GM18505 (cell line): Measurements from ENCODE around the gene WWOX.

Source experiments
- ATAC-seq: cut with Tn5 transposase; IDR thresholded peaks from one replicate; pipeline ENCODE4 v1.9.1; 2021; ENCODE audit not compliant: unreplicated experiment
- POLR2A ChIP-seq: IDR thresholded peaks from 4 replicates; pipeline ENCODE4 v1.6.1; 2011; ENCODE audit warnings: borderline replicate concordance; ENCODE audit not compliant: insufficient read depth, insufficient read length; ENCODE audit errors: extremely low read depth

The WWOX gene

DNA sequence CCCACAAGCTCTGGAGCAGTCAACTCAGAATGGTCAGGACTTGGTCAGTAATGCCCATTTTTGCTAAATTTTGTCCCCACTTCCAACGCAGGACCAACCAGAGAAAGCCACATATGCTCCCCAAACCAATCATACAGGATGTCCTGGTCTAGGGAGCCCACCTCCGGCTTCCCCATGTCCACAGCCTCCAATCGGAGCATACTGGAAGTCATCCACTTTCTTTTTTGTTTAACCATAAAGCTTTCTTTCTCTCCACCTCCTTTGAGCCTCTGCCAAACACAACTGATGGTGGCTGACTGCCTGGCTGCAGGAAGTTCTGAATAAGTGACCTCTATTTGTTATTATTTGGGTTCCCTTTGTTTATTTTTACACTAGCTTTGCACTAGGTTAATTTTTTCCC, 549.1 kb downstream of the WWOX start:
- no peak for ATAC-seq
- no peak for TF ChIP-seq POLR2A

DNA sequence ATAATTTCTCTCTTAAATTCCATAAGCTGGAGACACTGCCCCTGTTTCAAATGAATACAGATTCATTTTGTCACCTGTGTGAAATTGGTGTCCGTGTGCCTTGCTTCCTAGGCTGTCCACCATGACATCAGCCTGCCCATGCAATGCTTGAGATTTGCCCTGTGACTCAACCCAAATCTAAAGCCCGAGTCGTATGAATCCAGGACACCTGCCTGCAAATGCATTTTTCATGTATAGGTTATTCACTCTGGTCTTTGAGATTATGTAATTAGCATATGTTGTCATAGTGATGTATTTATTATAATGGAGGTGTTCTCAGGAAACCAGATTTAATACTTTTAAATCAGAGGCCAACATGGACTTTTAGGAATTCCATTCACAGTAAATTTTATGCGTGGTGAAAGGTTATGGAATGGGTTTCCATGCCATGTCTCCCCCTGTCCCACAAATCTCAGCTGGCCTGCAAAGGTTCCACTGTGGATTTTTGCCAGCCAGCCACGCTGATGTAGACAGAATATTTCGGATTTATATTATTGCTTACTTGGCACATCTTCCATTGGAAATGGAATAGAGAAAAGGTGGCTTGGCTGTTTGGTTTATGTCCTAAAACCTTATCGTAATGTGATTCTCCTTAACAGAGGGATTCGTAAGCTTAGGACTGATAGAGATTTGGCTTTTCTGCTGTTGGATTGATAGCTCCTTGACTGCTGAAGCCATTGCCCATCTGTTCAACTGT, 551.1 kb downstream of the WWOX start:
- ATAC-seq, result no peak
- TF ChIP-seq POLR2A, result no peak

DNA sequence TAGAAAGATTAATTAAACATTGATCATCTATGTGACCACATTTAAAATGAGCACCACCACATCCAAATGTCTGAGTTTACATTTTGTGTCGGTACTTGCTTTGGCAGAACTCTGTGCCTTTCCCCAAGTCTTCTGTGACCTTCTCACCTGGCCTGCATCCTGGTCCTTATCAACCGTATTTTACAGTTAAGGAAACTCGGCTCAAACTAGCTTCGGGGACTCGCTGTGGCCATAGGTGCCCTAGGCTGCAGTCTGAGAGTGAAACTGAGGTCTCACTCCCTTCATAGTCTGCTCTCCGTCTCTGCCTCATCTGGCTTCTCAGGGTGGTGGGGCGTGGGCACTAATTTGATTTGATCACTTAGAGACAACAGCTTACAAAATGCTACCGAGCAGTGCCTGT, 555.5 kb downstream of the WWOX start:
- no peak for ATAC-seq
- no peak for TF ChIP-seq POLR2A

DNA sequence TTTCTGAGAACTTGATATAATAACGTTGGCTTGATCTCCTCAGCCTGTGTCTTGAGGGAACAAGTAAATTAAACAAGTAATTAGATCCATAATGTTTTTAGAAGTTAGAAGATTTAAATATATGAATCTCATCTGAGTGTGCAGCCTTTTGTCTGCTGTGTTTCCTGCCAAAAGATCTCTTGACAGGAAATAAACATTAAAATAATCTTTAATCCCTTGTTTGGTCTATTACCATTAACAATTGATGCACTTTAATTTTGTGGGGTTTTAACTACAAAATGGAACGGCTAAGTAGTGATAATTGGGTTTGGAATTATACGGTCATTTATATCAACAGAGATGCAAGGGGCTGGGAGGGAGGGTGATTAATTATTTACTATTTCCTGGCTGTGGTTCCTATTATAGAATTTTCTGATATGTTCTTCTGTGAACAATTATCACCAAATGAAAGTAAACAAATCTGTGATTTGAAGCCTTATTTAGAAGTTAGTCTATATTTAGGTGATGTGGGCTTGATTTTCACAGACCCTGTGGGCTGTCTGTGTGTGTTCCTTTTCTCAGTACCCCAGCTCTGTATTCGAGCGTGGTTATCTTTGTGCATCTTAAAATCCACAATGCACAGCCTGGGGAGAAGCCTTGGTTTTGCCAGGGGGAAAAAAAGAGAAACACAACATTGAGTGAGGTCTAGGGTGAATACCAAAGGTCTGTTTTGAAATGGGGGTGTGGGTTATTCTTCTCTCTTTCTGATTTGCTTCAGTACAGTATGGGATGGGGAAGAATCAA, 556.1 kb downstream of the WWOX start:
- no peak for ATAC-seq
- no peak for TF ChIP-seq POLR2A

DNA sequence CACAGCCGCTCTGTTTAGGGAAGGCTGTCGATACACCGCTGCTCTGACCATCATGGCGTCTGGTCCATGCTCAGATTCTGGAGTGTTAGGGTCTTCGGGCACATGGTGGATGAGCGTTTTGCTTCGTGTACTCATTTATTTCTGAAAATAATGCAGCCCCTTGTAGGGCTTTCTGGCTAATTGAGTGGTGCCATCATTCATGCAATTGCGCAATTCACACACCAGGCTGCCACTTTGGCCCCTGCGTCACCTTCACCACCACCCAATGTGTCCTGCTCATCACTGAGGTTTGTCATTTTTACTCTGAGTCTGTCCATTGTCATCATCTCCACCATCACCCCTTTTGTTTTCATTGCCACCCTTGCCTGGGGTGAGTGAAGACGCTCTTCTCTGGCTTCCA, 557.4 kb downstream of the WWOX start:
- ATAC-seq, result no peak
- no peak for TF ChIP-seq POLR2A

DNA sequence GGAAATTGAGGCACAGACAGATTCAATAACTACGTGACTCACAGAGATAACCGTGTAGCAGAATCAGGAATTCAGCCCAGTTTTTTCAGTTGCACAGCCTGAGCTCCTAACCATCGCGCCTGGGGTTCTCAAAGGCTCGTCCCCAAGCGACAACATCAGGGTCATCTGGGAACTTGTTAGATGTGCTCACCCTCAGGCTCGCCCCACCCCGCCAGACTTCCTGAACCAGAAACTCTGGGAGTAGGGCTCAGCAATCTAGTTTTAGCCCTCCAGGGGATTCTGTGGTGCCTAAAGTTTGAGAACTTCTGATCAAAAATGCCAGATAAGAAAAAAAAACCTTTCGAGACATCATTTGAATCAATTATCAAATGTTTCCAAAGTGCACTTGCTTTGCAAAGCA, 559.8 kb downstream of the WWOX start:
- no peak for TF ChIP-seq POLR2A
- no peak for ATAC-seq

DNA sequence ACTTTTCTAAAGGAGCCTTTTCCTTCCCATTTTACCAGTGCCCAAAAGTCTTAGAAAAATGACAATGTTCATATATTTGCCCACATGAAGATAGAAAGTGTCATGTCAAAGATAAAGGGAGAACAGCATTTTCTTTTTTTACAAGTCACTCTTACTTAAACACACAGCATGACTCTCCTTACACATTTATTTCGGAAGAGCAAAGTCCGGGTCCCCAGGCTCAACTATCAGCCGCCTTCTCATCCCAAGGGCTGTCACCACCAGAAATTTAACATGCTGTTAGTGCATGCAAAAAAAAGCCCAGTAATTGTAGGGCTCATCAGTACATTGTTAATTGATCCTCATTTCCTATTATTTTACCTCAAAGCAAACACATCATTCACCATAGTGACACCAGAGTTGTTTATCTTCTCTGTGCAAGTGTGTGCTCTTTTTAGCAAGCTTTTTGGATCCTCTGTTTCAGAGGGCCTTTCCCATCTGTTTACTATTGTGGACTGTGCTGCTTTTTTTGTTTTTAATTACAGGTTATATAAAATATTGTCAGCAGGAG, 560.3 kb downstream of the WWOX start:
- no peak for ATAC-seq
- no peak for TF ChIP-seq POLR2A

DNA sequence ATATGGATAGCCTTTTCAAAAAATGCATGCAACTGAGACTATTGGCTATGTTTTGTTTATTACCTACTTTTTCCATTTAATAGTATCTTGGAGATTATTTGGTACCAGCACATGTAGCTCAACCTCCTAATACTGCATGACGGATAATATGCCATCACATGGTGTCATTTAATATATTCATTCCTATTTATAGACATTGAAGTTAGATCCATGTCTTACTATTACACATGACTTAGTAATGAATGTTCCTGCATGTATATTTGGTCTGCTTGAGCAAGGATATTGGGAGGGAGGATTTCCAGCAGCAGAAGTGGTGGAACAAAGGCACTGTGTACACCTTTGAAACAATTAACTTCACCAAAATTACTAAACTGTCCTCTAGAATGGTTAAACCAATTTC, 561.3 kb downstream of the WWOX start:
- TF ChIP-seq POLR2A, result no peak
- ATAC-seq, result no peak

DNA sequence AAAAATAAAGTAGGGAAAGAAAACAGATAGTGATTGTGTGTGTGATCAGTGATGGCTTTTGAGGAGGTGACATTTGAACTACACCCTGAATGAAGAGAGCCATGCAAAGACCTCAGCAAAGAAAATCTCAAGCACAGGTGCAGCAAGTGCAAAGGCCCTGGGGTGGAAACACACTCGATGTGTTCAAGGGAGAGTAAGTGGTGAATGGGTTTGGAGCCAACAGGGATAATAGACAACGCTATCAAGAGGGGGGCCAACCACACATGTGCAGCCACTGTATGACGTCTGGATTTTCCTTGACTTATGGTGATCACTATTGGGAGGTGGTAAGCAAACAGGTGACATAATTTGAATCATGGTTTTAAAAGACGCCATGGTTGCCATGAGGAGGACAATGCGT, 564.2 kb downstream of the WWOX start:
- no peak for ATAC-seq
- TF ChIP-seq POLR2A, result no peak

DNA sequence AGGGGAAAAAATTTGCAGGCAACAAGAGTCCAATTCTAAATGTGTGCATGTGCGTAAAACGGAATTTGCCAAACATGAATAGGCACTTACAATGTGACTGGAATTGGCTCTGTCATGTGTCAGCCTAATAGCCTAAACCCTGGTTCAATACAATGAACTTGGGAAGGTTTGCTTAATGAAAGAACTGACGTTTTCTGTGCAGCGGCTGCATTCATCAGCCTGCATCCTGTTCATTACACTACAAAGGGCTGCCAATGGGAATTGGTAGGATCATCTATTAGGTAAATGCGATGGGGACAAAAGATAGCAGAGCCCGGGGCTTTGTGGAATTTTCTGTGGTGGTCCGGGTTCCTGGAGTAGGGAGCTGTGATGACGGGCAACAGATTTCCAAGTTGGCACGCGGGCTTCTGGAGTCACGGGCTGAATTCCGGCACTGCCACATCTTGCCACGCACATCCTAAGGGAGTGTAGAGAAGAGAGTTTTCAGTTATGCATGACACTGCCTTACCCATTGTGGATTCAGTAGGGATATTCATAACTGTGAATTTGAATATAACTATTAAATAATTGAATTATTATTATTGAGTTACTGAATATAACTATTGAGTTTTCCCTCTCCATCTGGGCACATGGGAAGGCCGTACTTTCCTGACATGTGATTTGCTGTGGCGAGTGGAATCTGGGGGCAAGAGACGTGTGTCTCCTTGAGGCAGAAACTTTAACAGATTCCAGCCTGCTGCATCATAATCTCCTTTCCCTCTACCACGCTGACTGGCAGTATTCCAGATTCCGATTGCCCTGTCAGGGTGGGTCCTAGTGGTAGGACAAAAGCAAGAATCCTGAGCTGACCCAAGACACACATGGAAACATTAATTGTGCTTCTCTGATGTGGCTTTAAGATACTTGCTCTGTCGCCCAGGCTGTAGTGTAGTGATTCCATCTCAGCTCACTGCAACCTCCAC, 565.6 kb downstream of the WWOX start:
- TF ChIP-seq POLR2A, result no peak
- no peak for ATAC-seq

DNA sequence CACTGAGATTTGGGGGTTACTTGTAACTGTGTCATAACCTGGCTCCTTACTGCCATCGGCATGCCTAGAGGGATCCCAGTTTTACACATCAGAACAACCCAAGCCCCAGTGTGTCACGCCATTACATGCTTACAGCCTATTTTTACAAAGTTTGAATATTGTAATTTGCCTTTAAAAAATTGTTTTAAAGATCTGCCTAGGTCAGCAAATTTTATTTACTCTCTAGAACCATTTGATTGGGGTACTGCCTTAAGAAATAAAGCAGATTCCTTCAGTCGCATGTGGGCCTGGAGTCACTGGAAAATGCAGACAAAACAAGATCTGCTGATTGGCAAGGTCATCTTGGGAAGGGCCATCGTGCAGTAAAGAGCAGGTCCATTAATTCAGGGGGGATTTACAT, 566.9 kb downstream of the WWOX start:
- ATAC-seq, result no peak
- no peak for TF ChIP-seq POLR2A

DNA sequence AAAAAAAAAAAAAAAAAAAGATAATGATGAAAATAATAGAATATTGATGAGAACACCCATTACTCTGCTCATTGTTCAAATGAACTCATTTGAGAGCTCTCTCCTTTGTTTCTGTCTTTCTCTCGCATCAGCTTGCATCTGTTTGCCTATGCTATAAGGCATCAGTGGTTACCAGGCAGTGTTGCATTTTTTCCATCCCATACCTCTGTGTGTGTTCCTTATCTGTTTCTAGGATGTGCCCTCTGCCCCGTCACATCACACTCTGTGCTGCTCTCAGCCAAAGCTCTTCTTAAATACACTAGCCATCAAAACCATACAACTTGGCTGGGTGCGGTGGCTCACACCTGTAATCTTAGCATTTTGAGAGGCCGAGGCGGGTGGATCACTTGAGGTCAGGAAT, 568.2 kb downstream of the WWOX start:
- no peak for ATAC-seq
- TF ChIP-seq POLR2A, result no peak

DNA sequence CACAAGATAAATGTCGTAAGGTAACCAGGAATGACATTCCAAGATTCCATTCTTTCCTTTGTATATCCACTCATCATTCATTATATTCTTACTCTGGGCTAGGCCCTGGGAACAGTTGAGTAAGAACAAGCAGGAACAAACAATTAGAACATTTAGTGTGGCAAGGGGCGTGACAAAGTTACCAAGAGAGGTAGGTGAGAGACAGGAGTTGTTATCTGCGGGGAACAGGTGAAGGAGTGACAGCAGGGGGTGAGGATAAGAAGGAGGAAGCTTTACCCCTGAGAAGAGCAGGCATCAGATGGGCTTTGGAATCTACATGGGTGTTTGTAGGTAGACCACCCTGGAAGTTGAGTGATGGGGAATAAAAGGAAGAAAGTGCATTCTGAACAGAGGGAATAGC, 568.9 kb downstream of the WWOX start:
- no peak for ATAC-seq
- no peak for TF ChIP-seq POLR2A
